Measurements from ENCODE around the gene MIGA2. TPM values are rescaled to one million over a fixed set of nuclear protein-coding genes. Genes with fewer than 3 reads are reported as not detected.

Gene MIGA2
- total RNA-seq, 1 experiment from 2014 or later = 23.0 TPM

- Histone ChIP-seq H3K9me3 (ENCODE audit: control insufficient read depth, insufficient read depth, low read depth, low read length) (no peaks in the 10 kb centered on the region), H3K4me1 (ENCODE audit: control insufficient read depth, insufficient read depth, low read length) (no peaks in the 10 kb centered on the region), H3K4me3 (ENCODE audit: low read depth in 2 of 2, low read length in 2 of 2) (no peak overlapping the region), H3K27ac (ENCODE audit: low read length) (no peak overlapping the region), H3K36me3 (ENCODE audit: control insufficient read depth, insufficient read depth, low read length) (no peaks in the 10 kb centered on the region), H3K27me3 (ENCODE audit: control insufficient read depth, insufficient read depth, low read length) (no peaks in the 10 kb centered on the region)
- no TSS peak for BruUV-seq (replicated peaks)
- intact Hi-C loops (cut with micrococcal nuclease; ENCODE audit: unreplicated experiment) (no loop called here), in situ Hi-C loops (cut with HindIII; ENCODE audit: low pct_unique_long_range_greater_than_20kb, low sequenced_read_pairs) (no loop called here)
- POLR2A ChIA-PET = no interaction called here
- ATAC-seq (no peak), DNase-seq (ENCODE audit: low read depth, low spot score) (no peak)
- TF ChIP-seq TCF7L2 (IDR thresholded peaks at IDR 0.05; ENCODE audit: low read depth, low read length) = no peak
- TF ChIP-seq CTCF (IDR thresholded peaks at IDR 0.05) = no peak
- no peak for TF ChIP-seq POLR2AphosphoS5 (IDR thresholded peaks at IDR 0.05; ENCODE audit: low read depth, low read length)
- TF ChIP-seq, protein P1, sequence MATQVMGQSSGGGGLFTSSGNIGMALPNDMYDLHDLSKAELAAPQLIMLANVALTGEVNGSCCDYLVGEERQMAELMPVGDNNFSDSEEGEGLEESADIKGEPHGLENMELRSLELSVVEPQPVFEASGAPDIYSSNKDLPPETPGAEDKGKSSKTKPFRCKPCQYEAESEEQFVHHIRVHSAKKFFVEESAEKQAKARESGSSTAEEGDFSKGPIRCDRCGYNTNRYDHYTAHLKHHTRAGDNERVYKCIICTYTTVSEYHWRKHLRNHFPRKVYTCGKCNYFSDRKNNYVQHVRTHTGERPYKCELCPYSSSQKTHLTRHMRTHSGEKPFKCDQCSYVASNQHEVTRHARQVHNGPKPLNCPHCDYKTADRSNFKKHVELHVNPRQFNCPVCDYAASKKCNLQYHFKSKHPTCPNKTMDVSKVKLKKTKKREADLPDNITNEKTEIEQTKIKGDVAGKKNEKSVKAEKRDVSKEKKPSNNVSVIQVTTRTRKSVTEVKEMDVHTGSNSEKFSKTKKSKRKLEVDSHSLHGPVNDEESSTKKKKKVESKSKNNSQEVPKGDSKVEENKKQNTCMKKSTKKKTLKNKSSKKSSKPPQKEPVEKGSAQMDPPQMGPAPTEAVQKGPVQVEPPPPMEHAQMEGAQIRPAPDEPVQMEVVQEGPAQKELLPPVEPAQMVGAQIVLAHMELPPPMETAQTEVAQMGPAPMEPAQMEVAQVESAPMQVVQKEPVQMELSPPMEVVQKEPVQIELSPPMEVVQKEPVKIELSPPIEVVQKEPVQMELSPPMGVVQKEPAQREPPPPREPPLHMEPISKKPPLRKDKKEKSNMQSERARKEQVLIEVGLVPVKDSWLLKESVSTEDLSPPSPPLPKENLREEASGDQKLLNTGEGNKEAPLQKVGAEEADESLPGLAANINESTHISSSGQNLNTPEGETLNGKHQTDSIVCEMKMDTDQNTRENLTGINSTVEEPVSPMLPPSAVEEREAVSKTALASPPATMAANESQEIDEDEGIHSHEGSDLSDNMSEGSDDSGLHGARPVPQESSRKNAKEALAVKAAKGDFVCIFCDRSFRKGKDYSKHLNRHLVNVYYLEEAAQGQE (IDR thresholded peaks at IDR 0.05; ENCODE audit: insufficient read depth in 1 of 2, low read depth in 2 of 2, low read length in 1 of 2) = no peak
- no peak for TF ChIP-seq SIN3A (IDR thresholded peaks at IDR 0.05; ENCODE audit: borderline replicate concordance, insufficient read depth, low read depth, low read length)
- CTCF ChIA-PET = no interaction called here
Observed at GRCh38 chr9:129073404-129073803, 37.0 kb downstream of the MIGA2 start.

DNA sequence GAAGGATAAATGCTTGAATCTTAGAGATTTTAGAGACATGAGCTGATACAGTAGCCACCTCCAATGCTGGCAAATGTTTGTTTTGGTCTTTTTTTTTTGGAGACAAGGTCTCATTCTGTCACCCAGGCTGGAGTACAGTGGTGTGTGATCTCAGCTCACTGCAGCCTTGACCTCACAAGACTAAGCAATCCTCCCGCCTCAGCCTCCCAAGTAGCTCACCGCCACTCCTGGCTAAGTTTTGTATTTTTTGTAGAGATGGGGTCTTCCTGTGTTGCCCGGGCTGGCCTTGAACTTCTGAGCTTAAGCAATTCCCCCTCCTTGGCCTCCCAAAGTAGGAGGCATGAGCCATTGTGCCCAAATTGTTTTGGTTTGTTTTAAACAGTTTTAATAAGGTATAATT, 37.7 kb downstream of the MIGA2 start:
- no peaks in the 10 kb centered on the region for H3K4me1 ChIP-seq (ENCODE audit: control insufficient read depth, insufficient read depth, low read length)
- ATAC-seq = no peak
- no peak for TF ChIP-seq SIN3A (IDR thresholded peaks at IDR 0.05; ENCODE audit: borderline replicate concordance, insufficient read depth, low read depth, low read length)
- no peaks in the 10 kb centered on the region for H3K36me3 ChIP-seq (ENCODE audit: control insufficient read depth, insufficient read depth, low read length)
- H3K27ac ChIP-seq (ENCODE audit: low read length) = no peak overlapping the region
- DNase-seq (ENCODE audit: low read depth, low spot score) = no peak
- ChIA-PET POLR2A (no interaction called here), CTCF (no interaction called here)
- no peak overlapping the region for H3K4me3 ChIP-seq (ENCODE audit: low read depth in 2 of 2, low read length in 2 of 2)
- intact Hi-C loops (cut with micrococcal nuclease; ENCODE audit: unreplicated experiment) = no loop called here
- H3K27me3 ChIP-seq (ENCODE audit: control insufficient read depth, insufficient read depth, low read length) = no peaks in the 10 kb centered on the region
- H3K9me3 ChIP-seq (ENCODE audit: control insufficient read depth, insufficient read depth, low read depth, low read length) = no peaks in the 10 kb centered on the region
- no TSS peak for BruUV-seq (replicated peaks)
- in situ Hi-C loops (cut with HindIII; ENCODE audit: low pct_unique_long_range_greater_than_20kb, low sequenced_read_pairs) = no loop called here

DNA sequence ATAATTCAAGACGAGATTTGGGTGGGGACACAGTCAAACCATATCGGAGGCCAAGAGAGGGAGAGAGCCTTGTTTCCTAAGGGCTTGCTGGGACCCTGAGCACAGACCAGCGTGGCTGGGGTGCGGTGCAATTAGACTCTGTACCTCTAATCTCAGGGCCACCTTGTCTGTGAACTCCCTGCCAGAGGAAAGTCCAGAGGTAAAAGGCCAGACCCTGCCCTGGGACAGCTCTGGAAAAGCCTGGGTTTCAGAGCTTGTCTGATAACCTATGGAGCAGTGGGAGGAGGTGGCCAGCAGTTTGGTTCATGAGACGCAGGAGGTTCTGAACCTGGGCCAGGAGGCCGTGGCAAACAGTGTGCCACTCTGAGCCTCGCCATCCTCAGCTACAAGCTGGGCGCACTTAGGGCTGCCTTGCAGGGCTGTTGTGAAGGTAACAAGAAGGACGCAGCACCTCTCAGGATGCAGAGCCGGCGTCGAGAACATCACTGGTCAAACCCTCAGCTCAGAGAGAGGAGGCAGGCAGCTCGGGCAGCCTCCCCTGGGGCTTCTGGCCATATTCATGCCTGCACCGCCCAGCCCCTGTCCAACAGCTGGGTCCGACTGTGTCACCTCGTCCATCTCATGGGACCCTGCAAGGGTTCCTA, 39.7 kb downstream of the MIGA2 start:
- Histone ChIP-seq H3K4me3 (ENCODE audit: low read depth in 2 of 2, low read length in 2 of 2) (no peak overlapping the region), H3K9me3 (ENCODE audit: control insufficient read depth, insufficient read depth, low read depth, low read length) (no peaks in the 10 kb centered on the region), H3K27me3 (ENCODE audit: control insufficient read depth, insufficient read depth, low read length) (no peaks in the 10 kb centered on the region), H3K4me1 (ENCODE audit: control insufficient read depth, insufficient read depth, low read length) (0 out of 2 replicates have a peak, but pooled peaks cover 3% of the 10 kb centered on the region), H3K27ac (ENCODE audit: low read length) (no peak overlapping the region), H3K36me3 (ENCODE audit: control insufficient read depth, insufficient read depth, low read length) (no peaks in the 10 kb centered on the region)
- in situ Hi-C loops (cut with HindIII; ENCODE audit: low pct_unique_long_range_greater_than_20kb, low sequenced_read_pairs) = no loop called here
- ATAC-seq (no peak), DNase-seq (ENCODE audit: low read depth, low spot score) (no peak)
- TF ChIP-seq SIN3A (IDR thresholded peaks at IDR 0.05; ENCODE audit: borderline replicate concordance, insufficient read depth, low read depth, low read length) (no peak), CTCF (IDR thresholded peaks at IDR 0.05) (no peak), TCF7L2 (IDR thresholded peaks at IDR 0.05; ENCODE audit: low read depth, low read length) (no peak), POLR2AphosphoS5 (IDR thresholded peaks at IDR 0.05; ENCODE audit: low read depth, low read length) (no peak)
- TF ChIP-seq, protein P1 (IDR thresholded peaks at IDR 0.05; ENCODE audit: insufficient read depth in 1 of 2, low read depth in 2 of 2, low read length in 1 of 2) = no peak
- BruUV-seq (replicated peaks) = no TSS peak
- ChIA-PET POLR2A (no interaction called here), CTCF (no interaction called here)
- intact Hi-C loops (cut with micrococcal nuclease; ENCODE audit: unreplicated experiment) = no loop called here

Measured in Panc1 (cell line).